Mammary epithelial cell (primary cell): ENCODE measurements around the gene TGM5.

Experiments used
- CTCF ChIP-seq, 2 donors: IDR thresholded peaks in 1 of 2; conservative IDR thresholded peaks in 1 of 2; 2 replicates each; pipeline ENCODE4 v1.5.1; 2011 to 2012; ENCODE audit warnings: inconsistent platforms in 2 of 2, low read length in 2 of 2, mild to moderate bottlenecking in 2 of 2, control low read depth in 1 of 2, low read depth in 1 of 2; ENCODE audit not compliant: insufficient read depth in 1 of 2; ENCODE audit errors: extremely low read depth in 1 of 2
- EZH2 ChIP-seq: IDR thresholded peaks from 2 replicates; pipeline ENCODE4 v1.6.1; 2012; ENCODE audit warnings: low read length, inconsistent platforms, borderline replicate concordance

DNA sequence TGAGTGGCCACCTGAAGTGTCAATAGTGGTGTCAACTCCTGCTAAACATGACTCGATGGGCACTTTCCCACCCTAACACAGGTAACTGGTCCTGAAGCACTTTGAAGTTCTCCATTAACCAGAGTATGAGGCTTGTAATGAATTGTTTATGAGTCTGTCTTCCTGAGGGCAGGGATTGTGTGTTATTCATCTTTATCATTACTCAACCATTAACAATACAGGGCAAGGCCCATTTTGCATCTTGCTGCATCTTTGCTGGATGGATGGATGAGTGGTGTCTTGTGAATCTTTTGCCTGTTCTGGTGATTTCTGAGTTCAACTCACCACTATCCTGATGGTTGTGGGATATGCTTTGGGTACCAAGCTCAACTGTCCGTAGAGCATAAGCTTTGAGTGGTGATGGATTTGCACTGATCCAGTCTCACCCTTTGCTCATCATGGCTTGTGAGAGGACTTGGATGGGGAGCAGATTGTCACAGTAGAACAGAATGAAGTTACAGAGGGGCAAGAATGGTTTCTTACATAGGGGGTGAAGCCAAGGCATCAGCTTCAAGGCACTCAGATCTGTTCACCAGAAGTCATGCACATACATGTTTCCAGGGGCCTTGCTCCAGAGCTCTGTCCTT, 23.6 kb downstream of the TGM5 start:
- TF ChIP-seq CTCF (conservative IDR thresholded peaks at IDR 0.05 in 1 of 2, IDR thresholded peaks at IDR 0.05 in 1 of 2; ENCODE audit: extremely low read depth in 1 of 2, insufficient read depth in 1 of 2, low read depth in 1 of 2, low read length in 2 of 2) (no peak), EZH2 (no peak)
